ENCODE data around the gene MTERF1. TPM values are rescaled to one million over a fixed set of nuclear protein-coding genes. Genes with fewer than 3 reads are reported as not detected.

MTERF1 gene
- total RNA-seq, 1 donor from 2014 or later: 7.6 TPM

DNA sequence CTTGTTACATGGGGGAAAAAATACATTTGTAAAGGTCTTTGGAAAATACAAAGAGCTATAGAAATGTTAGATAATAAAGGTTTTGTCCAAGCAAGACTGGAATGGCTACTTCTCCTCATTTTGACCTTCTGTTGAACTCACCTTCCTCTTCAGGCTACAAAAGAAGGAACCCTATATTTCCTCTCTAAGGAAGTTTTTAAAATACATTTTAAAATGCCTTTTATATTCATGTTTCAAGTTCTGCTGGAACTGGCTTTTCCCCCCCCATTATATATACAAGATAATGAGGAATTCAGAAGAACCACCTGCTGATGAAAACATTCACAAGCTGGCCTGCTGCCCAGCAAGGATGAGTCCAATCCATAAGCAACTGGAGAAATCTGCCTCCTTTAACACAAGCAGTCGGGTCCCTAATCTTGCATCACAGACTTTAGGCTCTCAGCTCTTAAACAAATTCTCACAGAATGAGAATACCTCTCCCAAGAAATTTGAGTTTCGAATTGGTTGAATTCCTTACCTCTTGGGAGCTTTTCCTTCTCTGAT lies 44.6 kb downstream of the MTERF1 start:
- no peak for DNase-seq (ENCODE audit: low read depth, low spot score)

DNA sequence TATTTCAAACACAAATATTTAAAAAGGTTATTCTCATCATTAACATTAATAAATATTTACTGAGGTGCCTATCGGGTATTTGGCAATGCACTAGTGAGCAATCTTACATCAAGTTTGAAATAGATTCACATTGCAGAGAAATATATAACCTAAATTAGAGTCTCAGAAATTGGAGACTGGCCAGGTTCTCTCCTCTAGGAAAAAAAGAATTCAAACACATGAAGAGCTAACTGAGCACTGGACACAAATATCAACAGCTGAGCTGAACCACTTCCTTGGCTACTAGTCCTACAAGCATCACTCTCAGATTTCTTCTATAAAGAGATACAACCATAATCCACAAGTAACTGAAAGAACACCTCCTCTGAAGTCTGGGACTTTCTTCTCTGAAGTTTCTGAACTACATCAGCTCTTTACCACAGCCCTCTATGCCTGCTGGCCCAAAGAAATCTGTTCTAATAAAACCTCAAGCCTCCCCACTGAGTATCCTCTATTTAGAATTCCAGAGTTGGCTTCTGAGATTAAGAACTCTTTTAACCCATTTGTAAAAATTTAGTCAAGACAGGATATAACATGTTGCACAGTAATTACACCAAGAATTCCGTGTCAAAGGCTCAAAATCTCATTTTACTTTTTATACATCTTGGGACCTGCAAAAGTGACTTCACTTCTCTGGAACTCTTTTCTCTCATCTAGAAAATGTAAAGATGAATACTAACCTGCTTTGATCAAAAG lies 45.2 kb downstream of the MTERF1 start:
- no peak for DNase-seq (ENCODE audit: low read depth, low spot score)

DNA sequence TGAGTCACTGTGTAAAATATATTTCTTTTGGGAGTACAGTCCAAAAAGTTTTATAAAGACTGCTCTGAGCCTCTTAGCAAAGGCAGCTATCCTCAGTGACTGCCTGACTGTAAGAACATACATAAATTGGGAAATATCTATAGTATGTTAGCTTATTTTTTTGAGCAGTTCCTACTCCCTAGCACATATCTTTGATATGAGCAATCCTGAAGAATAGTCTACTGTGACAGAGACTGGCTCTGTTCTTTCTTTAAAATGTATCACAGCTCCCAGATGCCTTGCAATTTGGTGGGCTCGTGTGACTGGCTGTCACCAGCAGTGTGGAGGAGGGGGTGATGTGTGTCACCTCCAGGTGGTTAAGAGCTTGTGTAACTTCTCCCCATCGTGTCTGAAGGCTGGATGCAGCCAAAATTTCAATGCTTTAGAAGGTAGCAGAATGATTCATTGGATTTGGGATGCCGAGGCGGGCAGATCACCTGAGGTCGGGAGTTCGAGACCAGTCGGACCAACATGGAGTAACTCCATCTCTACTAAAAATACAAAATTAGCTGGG lies 47.9 kb downstream of the MTERF1 start:
- DNase-seq (ENCODE audit: low read depth, low spot score): no peak

DNA sequence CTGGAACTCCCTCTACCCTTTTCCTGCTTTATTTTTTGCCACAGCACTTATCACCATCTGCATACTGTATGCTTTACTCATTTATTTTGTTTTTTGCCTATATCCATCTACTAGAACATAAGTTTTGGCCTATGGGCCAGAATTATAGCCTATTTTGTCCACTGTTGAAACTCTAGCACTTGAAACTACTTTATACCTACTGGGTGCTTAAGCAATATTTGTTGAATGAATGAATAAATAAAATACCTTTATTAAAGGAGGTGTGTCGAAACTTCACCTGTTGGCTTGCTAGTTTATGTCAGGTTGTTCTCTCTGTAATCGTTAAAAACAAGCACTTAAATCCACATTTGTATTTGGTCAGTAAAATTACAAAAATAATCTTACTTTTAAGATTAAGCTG lies 53.3 kb downstream of the MTERF1 start:
- DNase-seq (ENCODE audit: low read depth, low spot score): no peak

DNA sequence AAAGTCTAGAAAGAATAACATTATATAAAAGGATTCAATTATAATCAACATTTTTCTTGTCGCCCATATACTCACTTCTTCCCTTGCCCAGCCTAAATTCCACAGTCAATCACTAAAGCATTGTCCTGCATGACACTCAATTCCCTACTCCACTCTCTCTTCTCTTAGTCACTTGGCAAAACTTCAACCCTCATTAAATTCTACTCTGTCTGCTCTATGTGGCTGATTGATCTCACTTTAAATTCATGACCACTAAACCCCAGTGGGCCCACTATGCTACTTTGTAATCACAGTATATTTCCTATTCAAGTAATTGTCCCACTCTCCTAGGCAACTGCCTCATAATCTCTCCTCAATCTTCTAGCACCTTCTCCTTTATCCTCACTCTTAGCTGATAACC lies 54.1 kb downstream of the MTERF1 start:
- DNase-seq (ENCODE audit: low read depth, low spot score): no peak

DNA sequence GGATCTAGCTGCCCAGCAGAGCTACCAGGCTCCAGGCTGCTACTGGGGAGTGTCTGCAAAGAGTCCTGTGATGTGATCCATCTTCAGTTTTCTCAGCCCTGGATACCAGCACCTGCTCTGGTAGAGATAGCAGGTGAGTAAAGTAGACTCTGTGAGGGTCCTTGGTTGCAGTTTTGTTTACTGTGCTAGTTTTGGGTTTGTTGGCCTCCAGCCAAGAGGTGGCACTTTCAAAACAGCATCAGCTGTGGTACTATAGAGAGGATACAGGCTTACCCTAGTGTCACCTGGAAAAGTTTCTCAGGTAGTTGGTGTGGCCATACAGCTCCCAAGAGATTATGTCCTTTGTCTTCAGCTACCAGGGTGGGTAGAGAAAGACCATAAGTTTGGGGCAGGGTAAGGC lies 56.3 kb downstream of the MTERF1 start:
- no peak for DNase-seq (ENCODE audit: low read depth, low spot score)

Other genes with a start within 250 kb of the MTERF1 start
- gene AKAP9, start 60.2 kb upstream of the MTERF1 start, total RNA-seq: 26.8 and 37.3 TPM in 2 replicates